ENCODE results near the gene NFATC1.
"Not testable (repeated sequence)": the region's sequence is repeated elsewhere in the genome, so short reads cannot be mapped to it uniquely, and the experiment has no call there.

Gene NFATC1

DNA sequence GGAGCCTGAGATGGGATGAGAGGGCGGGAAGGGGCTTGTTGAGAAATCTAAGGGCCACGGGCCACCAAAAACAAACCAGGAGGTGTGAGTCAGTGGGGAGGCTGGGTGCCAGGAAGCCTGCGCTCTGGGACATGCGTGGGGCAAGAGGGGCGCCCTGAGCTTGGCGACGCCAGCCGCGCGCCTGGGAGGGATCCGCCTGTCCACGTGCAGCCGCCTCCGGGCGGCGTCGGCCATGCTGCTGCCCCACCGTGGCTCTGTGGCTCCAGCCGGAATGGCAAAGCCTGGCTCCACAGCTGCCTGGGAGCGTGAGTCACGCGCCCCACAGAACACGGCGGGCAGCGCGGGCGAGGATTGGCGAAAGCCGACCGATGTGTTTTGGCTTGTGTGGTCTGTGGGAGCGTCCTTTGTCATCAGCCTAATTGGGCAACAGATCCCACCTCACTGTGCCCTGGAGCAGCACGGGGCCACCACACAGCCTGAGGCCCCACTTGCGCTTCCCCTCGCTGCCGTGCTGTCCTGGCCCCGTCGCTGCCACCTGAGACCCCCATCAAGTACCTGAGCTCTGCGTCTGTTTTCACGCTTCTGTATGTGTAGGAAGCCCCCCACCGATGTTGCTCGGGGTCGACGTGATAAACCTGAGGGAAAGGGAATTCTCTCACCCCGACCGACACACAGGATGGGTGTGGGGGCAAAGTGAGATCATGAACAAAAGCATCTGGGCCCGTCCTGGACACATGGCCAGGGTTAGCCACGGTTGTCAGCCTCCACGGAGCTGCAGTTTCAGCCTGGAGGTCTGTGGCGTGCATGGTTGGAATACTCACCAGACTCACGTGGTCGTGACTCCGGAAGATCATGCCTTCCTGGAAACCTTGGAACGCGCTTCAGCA is 80.5 kb downstream of the NFATC1 start:
- no peak for DNase-seq (ENCODE audit: low read depth in 3 of 3)

DNA sequence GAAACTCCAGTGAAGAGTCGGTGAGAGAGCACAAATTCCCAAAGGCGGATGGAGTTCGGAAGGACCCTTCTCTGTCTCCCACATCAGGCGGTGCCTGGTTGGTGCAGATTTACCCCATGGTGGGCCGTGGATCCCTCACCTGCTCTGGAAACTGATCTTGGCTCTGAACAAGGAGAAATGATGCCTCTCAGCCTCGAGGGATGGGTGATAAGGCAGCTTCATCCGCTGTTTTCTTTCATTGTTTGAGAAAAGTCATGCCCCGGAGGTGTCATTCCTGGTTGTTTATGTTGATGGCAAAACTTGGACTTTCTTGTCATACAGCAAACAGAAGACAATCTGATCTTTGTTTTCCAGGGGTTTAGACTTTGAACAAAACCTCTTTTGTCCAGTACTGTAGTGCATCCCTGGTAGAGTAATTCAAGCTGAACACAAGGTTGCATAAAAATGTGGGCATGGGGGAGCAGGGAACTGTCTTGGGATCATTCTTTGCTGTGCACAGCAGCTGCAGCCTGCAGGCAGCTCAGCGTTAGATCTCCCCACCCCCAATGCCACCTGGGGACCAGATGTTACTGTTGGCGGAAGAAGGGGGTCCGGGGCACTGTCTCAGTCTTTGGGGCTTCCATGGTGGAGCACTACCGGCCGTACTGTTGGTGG is 81.3 kb downstream of the NFATC1 start:
- no peak for DNase-seq (ENCODE audit: low read depth in 3 of 3)

- no peak for DNase-seq (ENCODE audit: low read depth in 3 of 3)
Observed at GRCh38 chr18:79477711-79478483, 82.2 kb downstream of the NFATC1 start.

- DNase-seq (ENCODE audit: low read depth in 3 of 3), result no peak
Observed at GRCh38 chr18:79478484-79479115, 82.9 kb downstream of the NFATC1 start.

- no peak for DNase-seq (ENCODE audit: low read depth in 3 of 3)
Observed at GRCh38 chr18:79479116-79479760, 83.5 kb downstream of the NFATC1 start.

DNA sequence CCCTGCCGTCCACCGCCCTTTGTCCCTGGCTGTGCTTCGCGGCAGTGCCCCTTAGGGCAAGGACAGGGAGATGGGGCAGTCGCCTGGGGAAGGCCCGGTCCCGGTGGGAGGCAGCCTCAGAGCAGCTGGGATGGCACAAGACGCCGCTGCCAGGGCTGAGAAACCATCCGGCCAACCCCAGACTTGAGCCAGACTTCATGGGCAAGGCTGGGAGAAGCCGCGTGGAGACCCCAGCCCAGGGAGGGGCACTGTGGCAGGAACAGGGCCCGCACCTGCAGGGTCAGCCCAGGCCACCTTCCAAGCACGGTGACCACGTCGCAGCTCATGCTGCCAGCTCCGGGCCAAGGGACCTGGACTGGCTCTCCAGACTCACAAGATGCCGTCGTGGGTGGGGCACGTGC is 84.0 kb downstream of the NFATC1 start:
- no peak for DNase-seq (ENCODE audit: low read depth in 3 of 3)

DNA sequence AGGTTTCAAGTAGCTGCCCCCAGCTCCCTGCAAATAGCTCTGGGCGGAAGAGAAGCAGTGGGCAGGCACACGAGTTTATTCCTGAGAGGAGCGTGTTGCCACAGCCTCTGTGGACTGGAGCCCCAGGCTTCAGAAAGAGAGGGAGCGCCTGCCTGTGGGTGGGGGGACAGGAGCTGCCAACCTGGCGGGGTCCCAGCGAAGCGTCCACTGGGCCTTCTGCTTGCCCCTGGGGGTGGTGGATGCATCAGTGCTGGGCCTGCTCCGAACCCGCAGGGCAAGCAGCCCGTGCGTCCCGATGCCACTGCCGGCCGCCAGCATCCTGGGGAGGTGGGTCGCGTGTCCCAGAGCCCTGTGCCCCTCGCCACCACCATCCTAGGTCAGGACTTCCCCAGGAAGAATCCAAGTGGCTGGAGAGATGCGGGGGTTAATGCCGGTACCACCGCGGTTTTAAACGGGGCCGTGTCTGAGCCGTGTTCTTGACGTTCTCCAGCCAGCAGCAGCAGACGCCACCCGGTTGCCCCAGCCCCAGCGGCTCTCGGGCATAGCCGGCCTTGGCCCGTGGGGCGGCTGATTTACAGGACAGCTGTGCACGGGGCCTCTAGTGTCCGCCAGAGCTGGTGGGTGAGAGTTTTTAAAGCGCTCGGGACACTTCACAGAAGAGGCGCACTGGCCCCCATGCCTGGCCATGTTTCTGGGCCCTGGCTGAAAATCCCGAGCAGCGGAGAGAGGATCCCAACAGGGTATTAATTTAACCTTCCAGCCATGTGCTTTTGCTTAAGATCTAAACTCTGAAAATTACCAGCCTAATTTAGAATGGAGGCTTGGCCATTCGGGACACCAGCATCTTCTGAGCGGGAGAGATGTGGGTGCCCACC is 84.7 kb downstream of the NFATC1 start:
- no peak for DNase-seq (ENCODE audit: low read depth in 3 of 3)

DNA sequence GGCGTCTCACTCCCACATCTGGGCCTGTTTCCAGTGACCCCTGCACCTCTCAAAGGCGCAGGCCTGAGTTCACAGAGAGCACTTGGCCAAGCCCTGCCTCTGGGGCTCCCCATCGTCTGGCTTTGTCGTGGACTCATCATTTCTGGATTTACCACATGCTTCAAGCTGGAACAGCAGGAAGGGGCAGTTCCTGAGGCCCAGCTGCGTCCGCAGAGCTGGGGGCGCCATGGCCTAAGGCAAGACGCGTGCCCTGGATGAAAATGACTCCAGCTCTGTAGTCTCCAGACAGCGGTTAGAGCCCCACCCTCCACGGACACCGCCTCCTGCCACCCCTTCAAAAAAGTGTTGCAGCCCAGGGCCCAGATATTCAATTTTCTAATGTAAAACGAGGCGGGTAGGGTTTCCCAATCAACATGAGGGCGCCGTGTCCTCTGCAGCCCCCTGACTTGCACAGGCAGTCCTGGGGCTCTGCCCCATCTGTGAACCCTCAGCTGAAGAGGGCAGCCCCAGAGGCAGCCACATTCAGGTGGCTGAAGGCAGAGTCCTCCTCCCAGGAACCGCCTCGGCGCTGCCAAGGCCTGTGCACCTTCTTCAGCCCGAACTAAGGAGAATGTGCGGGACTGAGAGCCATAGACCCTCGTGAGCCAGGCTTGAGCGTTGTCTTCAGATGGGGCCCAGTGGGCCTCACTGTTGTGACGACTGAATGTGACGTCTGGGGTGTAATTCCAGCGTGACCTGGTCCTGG is 85.5 kb downstream of the NFATC1 start:
- no peak for DNase-seq (ENCODE audit: low read depth in 3 of 3)

DNA sequence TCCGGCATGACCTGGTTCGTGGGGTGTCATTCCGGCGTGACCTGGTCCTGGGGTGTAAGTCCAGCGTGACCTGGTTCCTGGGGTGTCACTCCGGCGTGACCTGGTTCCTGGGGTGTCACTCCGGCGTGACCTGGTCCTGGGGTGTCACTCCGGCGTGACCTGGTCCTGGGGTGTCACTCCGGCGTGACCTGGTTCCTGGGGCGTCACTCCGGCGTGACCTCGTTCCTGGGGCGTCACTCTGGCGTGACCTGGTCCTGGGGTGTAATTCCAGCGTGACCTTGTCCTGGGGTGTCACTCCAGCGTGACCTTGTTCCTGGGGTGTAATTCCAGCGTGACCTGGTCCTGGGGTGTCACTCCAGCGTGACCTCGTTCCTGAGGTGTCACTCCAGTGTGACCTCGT is 87.7 kb downstream of the NFATC1 start:
- not testable (repeated sequence) for DNase-seq (ENCODE audit: low read depth in 3 of 3)

DNA sequence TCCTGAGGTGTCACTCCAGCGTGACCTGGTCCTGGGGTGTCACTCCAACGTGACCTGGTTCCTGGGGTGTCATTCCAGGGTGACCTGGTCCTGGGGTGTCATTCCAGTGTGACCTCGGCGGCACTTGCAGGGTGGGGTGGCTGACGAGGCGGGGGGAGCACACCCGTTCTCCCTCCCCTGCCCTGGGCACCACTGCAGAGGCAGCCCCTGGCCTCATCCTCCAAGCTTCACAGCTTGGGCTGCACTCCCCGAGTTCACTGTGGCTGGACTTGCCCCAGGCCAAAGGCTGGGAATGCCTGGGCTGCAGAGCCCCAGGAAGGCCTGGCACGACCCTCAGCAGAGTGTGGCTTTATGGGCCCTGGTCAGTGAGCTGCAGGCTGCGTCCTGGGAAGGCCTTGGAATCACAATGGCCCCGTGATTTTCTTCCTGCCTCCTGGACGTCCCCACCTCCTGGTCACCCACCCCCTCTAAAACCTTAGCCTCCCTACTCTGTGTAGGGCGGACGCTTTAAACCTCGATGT is 88.3 kb downstream of the NFATC1 start:
- DNase-seq (ENCODE audit: low read depth in 3 of 3), result no peak

- no peak for DNase-seq (ENCODE audit: low read depth in 3 of 3)
Observed at GRCh38 chr18:79484661-79485621, 89.2 kb downstream of the NFATC1 start.

- DNase-seq (ENCODE audit: low read depth in 3 of 3), result no peak
Observed at GRCh38 chr18:79485788-79486355, 90.1 kb downstream of the NFATC1 start.

DNA sequence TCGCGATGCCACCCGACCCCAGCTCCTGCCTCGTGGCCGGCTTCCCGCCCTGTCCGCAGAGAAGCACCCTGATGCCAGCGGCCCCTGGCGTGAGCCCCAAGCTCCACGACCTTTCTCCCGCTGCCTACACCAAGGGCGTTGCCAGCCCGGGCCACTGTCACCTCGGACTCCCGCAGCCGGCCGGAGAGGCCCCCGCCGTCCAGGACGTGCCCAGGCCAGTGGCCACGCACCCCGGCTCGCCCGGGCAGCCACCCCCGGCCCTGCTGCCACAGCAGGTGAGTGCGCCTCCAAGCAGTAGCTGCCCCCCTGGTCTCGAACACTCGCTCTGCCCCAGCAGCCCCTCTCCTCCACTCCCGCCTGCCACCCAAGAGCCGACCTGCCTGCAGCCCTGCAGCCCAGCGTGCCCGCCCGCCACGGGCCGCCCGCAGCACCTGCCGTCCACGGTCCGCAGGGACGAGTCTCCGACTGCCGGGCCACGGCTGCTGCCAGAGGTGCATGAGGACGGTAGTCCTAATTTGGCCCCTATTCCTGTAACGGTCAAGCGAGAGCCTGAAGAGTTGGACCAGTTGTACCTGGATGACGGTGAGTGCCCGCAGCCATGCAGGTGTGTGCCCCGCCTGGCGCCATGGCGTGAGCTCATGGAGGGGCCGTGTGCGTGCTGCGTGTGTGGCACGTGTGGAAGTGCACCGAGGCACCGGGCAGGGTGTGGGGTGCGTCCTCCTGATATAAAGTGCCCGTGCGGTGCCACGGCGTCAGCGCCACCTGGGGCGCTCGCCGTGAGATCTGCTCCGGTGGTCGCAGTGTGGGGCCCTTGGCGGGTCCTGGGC is 90.8 kb downstream of the NFATC1 start:
- no peak for DNase-seq (ENCODE audit: low read depth in 3 of 3)

GRCh38 chr18:79487183-79487800 is 91.6 kb downstream of the NFATC1 start:
- DNase-seq (ENCODE audit: low read depth in 3 of 3), result no peak

DNA sequence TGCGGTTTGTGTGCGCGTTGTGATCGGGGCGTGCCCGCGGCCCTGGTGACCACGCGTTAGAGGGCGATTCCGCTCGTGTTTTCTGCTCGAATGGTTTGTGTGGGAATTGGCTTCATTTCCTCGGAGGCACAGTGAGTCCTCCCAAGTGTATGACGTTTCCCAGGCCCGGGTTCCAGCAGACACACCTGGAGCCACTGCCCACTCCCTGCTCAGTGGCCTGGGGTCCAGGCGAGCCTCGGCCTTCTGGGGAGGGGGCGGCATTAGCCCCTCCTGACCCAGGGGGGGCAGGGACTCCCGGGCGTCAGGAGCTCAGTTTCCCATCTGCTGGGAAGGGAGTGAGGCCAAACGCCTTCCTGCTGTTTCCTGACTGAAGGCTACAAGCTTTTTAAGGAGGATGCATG is 92.1 kb downstream of the NFATC1 start:
- no peak for DNase-seq (ENCODE audit: low read depth in 3 of 3)

GRCh38 chr18:79488311-79489050 is 92.8 kb downstream of the NFATC1 start:
- no peak for DNase-seq (ENCODE audit: low read depth in 3 of 3)

Data from stimulated activated CD4-positive, alpha-beta T cell treated with anti-CD3 and anti-CD28 coated beads, TNF-alpha, amount 100 ng/mL, for 4 hours (primary cell).